Measurements from ENCODE around the gene GTPBP10.

- TF ChIP-seq CTCF (IDR thresholded peaks at IDR 0.05) (no peak), EZH2 (IDR thresholded peaks at IDR 0.05; ENCODE audit: borderline replicate concordance, insufficient read depth, low read depth, low read length, poor library complexity, severe bottlenecking) (no peak)
Observed at GRCh38 chr7:90421651-90422050, 75.1 kb downstream of the GTPBP10 start.
